H1 (cell line): ENCODE results near the gene SHANK2. TPM values are rescaled to one million over a fixed set of nuclear protein-coding genes. Genes with fewer than 3 reads are reported as not detected.

ENCODE experiments used
- ASH2L ChIP-seq: fragments of 200-600, 300-600 bp; sonication (generic); IDR thresholded peaks from one replicate; pipeline ENCODE4 v1.7.1; 2017; ENCODE audit warnings: low read length
- ATF3 ChIP-seq: IDR thresholded peaks from 2 replicates; pipeline ENCODE4 v1.6.1; 2011; ENCODE audit warnings: low read depth, mild to moderate bottlenecking, low read length; ENCODE audit not compliant: insufficient read depth
- CEBPB ChIP-seq: IDR thresholded peaks from 2 replicates; pipeline ENCODE4 v1.6.1; 2012; ENCODE audit warnings: low read depth, low read length
- FOSL1 ChIP-seq: IDR thresholded peaks from 2 replicates; pipeline ENCODE4 v1.6.1; 2011; ENCODE audit warnings: mild to moderate bottlenecking, low read depth, low read length, moderate library complexity; ENCODE audit not compliant: insufficient read depth
- GABPA ChIP-seq: IDR thresholded peaks from 2 replicates; pipeline ENCODE4 v1.6.1; 2011; ENCODE audit warnings: mild to moderate bottlenecking, low read length, moderate library complexity, borderline replicate concordance; ENCODE audit not compliant: insufficient read depth
- MAFK ChIP-seq: IDR thresholded peaks from 2 replicates; pipeline ENCODE4 v1.6.1; 2012; ENCODE audit warnings: low read depth, mild to moderate bottlenecking, improper control_type of control experiment, low read length
- PHF8 ChIP-seq: fragments of 200-600 bp; sonication (generic); conservative IDR thresholded peaks from 2 replicates; pipeline ENCODE4 v1.7.1; 2012; ENCODE audit warnings: low read depth, mild to moderate bottlenecking, inconsistent platforms, low read length, moderate library complexity
- RAD21 ChIP-seq, 2 experiments: IDR thresholded peaks in 1 of 2; conservative IDR thresholded peaks in 1 of 2; 2 replicates each; pipeline ENCODE4 v1.6.1; 2011; ENCODE audit warnings: low read depth in 2 of 2, low read length in 2 of 2, improper control_type of control experiment in 1 of 2, inconsistent platforms in 1 of 2, mild to moderate bottlenecking in 1 of 2, moderate library complexity in 1 of 2
- RBBP5 ChIP-seq: IDR thresholded peaks from 2 replicates; pipeline ENCODE4 v1.7.1; 2012; ENCODE audit warnings: low read depth, mild to moderate bottlenecking, inconsistent platforms, low read length, moderate library complexity, borderline replicate concordance
- RNF2 ChIP-seq: fragments of 200-900, 300-1000 bp; sonication (generic); IDR thresholded peaks from 2 replicates; pipeline ENCODE4 v1.7.1; 2016; ENCODE audit warnings: borderline replicate concordance, low read depth, mild to moderate bottlenecking, antibody characterized with exemption, low read length; ENCODE audit not compliant: poor library complexity, severe bottlenecking; ENCODE audit errors: missing control alignments
- SAP30 ChIP-seq: fragments of 300-600 bp; sonication (generic); IDR thresholded peaks from 2 replicates; pipeline ENCODE4 v1.7.1; 2012; ENCODE audit warnings: low read length, moderate library complexity, mild to moderate bottlenecking, inconsistent platforms; ENCODE audit not compliant: insufficient read depth, insufficient replicate concordance
- SIN3A ChIP-seq, 2 experiments: IDR thresholded peaks in 1 of 2; conservative IDR thresholded peaks in 1 of 2; 2 replicates each; pipeline ENCODE4 v1.6.1; 2011 to 2012; ENCODE audit warnings: low read length in 2 of 2, improper control_type of control experiment in 1 of 2, low read depth in 1 of 2, mild to moderate bottlenecking in 1 of 2
- SIRT6 ChIP-seq: IDR thresholded peaks from one replicate; pipeline ENCODE4 v1.7.1; 2012; ENCODE audit warnings: low read length, inconsistent platforms
- SP2 ChIP-seq: IDR thresholded peaks from 2 replicates; pipeline ENCODE4 v1.6.1; 2012; ENCODE audit warnings: mild to moderate bottlenecking, low read length, inconsistent platforms
- SRF ChIP-seq: IDR thresholded peaks from 2 replicates; pipeline ENCODE4 v1.6.1; 2011; ENCODE audit warnings: mild to moderate bottlenecking, low read depth, low read length, moderate library complexity
- TAF1 ChIP-seq: IDR thresholded peaks from 2 replicates; pipeline ENCODE4 v1.6.1; 2011; ENCODE audit warnings: mild to moderate bottlenecking, low read depth, low read length
- TAF7 ChIP-seq: optimal IDR thresholded peaks from 2 replicates; pipeline ENCODE3; 2011; ENCODE audit warnings: low read depth, mild to moderate bottlenecking, inconsistent platforms, low read length, moderate library complexity, borderline replicate concordance
- TEAD4 ChIP-seq: IDR thresholded peaks from 2 replicates; pipeline ENCODE4 v1.6.1; 2012; ENCODE audit warnings: low read depth, low read length, inconsistent platforms, mixed read lengths
- YY1 ChIP-seq: IDR thresholded peaks from 2 replicates; pipeline ENCODE4 v1.6.1; 2011; ENCODE audit warnings: low read depth, mild to moderate bottlenecking, low read length
- polyA plus RNA-seq, 7 experiments: library from polyadenylated mRNA; depleted of rRNA in 3 of 7; stranded (reverse) in 5 of 7; unstranded in 2 of 7; fragments of >200 nt in 5 of 7; fragments of 200-250 nt in 2 of 7; gene quantifications; 1 replicate in 5 of 7; 2 replicates in 1 of 7; 4 replicates in 1 of 7; pipeline versions ENCODE4 v1.2.1 to v1.2.3, GENCODE V29; 2011 to 2013; ENCODE audit warnings: missing spikeins in 2 of 7, mixed read lengths in 2 of 7
- total RNA-seq: library from RNA; stranded (reverse); fragmentation: NEBNext Ultra II Directional; extraction: Animal tissue kit (Norgen Biotek cat#: 25700); gene quantifications from 2 replicates; pipeline ENCODE4 v1.2.1, GENCODE V29; 2021
- TF ChIP-seq, protein P1 (sequence below), 3 experiments: IDR thresholded peaks; 1 replicate in 2 of 3; 2 replicates in 1 of 3; pipeline versions ENCODE4 v1.5.1 to v1.6.1; 2011; ENCODE audit warnings: low read length in 3 of 3, mild to moderate bottlenecking in 3 of 3, inconsistent platforms in 2 of 3, low read depth in 1 of 3, moderate library complexity in 1 of 3; ENCODE audit not compliant: insufficient read depth in 1 of 3; ENCODE audit errors: control extremely low read depth in 1 of 3

Gene SHANK2
- total and polyA plus RNA-seq, 2 of the 8 experiments (the other 6 are each of a cell fraction or from before 2014, with no cell fraction given), result 10.1 to 54.2 TPM

- no peak for TF ChIP-seq PHF8
- no peak for TF ChIP-seq ASH2L
- no peak for TF ChIP-seq SIRT6
- no peak for TF ChIP-seq RNF2
- no peak; the same call in 1 of the 2 replicates for TF ChIP-seq GABPA
- no peak for TF ChIP-seq MAFK
- no peak for TF ChIP-seq RBBP5
- TF ChIP-seq YY1, result peak; percentile 58; the same call in 1 of the 2 replicates
- peak; percentile 16 to 20; a peak in 2 of 4 replicates for TF ChIP-seq RAD21 (IDR thresholded peaks at IDR 0.05 in 1 of 2, conservative IDR thresholded peaks at IDR 0.05 in 1 of 2; ENCODE audit: low read depth in 2 of 2, low read length in 2 of 2)
- no peak for TF ChIP-seq TAF7
- TF ChIP-seq SIN3A (conservative IDR thresholded peaks at IDR 0.05 in 1 of 2, IDR thresholded peaks at IDR 0.05 in 1 of 2; ENCODE audit: low read depth in 1 of 2, low read length in 2 of 2), result 0 out of 4 replicates have a peak, but pooled peaks of 1 of the 2 experiments have one; percentile 31
- no peak for TF ChIP-seq TEAD4
- TF ChIP-seq FOSL1, result no peak
- TF ChIP-seq TAF1, result no peak
- TF ChIP-seq SAP30, result no peak
- no peak for TF ChIP-seq ATF3
- TF ChIP-seq, protein P1, sequence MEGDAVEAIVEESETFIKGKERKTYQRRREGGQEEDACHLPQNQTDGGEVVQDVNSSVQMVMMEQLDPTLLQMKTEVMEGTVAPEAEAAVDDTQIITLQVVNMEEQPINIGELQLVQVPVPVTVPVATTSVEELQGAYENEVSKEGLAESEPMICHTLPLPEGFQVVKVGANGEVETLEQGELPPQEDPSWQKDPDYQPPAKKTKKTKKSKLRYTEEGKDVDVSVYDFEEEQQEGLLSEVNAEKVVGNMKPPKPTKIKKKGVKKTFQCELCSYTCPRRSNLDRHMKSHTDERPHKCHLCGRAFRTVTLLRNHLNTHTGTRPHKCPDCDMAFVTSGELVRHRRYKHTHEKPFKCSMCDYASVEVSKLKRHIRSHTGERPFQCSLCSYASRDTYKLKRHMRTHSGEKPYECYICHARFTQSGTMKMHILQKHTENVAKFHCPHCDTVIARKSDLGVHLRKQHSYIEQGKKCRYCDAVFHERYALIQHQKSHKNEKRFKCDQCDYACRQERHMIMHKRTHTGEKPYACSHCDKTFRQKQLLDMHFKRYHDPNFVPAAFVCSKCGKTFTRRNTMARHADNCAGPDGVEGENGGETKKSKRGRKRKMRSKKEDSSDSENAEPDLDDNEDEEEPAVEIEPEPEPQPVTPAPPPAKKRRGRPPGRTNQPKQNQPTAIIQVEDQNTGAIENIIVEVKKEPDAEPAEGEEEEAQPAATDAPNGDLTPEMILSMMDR (IDR thresholded peaks at IDR 0.05; ENCODE audit: control extremely low read depth in 1 of 3, insufficient read depth in 1 of 3, low read depth in 1 of 3, low read length in 3 of 3), result peak in 2 of 3 experiments; percentile 1 to 9; a peak in 1 of 4 replicates
- no peak for TF ChIP-seq SRF
- TF ChIP-seq CEBPB, result no peak
- TF ChIP-seq SP2, result no peak
Measured at GRCh38 chr11:71247551-71248250, 4.7 kb downstream of the SHANK2 start (continued).
